RPMI7951 (cell line): ENCODE measurements around the gene DST. TPM values are rescaled to one million over a fixed set of nuclear protein-coding genes. Genes with fewer than 3 reads are reported as not detected.
A peak's percentile ranks its signal among the peaks of the same experiment; 100 is the strongest.
"Not testable (repeated sequence)": the region's sequence is repeated elsewhere in the genome, so short reads cannot be mapped to it uniquely, and the experiment has no call there.

Source experiments
- DNase-seq: peaks from one replicate; pipeline ENCODE4 v3.0.0-alpha.2; 2012; ENCODE audit warnings: low read depth
- total RNA-seq: library from RNA; depleted of rRNA; stranded (reverse); fragments of >200 nt; shearing (Covaris generic); gene quantifications from 2 replicates; pipeline ENCODE4 v1.2.3, GENCODE V29; 2014

DST gene
- total RNA-seq, 1 experiment from 2014 or later = 89.9 TPM

DNA sequence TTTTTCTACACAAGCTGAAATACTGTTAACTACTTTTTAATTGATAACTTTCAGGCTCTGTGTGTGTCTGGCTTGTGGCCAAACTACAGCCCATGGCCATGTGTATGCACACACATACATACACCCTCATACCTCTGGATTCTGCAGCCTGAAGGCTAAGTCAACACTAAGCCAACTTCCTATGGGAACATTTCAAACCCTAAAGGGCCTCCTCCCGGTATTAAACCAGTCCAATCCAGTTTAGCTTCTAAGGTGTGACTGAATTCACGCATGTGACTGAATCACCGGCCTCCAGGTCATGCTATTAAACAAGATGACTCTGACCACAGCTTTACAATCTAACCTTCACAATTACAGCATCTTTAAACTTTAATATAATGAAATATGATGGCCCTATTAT, 20.7 kb upstream of the DST start:
- DNase-seq = peak; percentile 16

DNA sequence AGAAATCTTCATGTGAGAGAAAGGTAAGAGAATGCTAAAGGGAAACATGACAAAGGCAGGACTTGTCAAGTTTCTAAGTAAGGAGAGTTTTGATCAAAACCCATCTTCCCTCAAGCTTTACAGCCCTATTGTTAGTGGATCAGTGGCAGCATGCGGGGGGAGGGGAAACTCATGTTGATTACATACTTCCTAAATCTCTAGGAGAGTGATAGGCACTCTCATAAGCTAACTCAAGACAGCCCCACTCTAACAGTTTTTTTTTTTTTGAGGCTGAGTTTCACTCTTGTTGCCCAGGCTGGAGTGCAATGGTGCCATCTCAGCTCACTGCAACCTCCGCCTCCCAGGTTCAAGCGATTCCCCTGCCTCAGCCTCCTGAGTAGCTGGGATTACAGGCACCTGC, 18.6 kb upstream of the DST start:
- DNase-seq = not testable (repeated sequence)

DNA sequence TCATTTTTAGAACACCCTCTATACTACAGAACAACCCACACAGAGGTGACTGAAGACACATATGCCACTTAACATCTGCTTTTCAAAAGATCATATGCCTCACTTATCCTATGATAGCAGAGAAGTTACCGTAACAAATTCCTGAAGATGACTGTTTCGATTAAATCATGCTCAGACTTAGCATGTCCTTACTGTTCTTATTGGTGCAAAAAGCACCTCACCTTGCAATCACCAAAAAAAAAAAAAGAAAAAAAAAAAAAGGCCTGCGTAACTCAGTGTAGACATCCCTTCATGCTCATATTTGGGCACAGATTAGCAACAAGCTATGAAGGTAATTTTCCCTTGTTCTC, 17.7 kb upstream of the DST start:
- DNase-seq = no peak

DNA sequence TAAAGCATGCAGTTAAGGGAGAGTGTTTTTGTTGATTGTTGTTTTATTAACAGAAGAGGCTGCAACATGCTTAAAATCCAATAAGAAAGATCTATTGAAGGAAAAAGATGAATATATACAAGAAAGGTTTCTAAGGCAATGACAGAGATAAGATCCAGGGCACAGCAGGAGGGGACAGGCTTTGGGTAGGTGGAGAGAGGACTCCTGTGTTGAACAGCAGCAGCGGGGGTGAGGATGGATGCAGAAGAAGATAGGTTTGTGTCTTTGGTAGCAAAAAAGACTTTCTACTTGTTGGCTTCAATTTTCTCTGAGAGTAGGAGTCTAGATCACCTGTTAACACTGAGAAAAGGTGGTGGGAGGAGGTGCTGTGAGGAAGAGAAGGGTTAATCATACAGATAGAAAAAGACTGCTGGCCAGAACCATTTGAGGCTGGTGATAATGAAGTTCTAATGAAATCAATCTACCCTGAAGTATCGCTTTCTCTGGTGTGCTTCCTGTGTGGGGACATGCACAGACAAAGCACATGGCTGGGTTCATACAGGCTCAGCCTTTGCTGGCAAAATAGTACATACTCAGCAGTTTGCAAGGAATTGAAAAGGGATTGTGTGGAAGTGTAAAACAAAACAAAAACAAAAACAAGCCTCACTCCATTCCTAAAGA, 17.2 kb upstream of the DST start:
- DNase-seq = no peak

DNA sequence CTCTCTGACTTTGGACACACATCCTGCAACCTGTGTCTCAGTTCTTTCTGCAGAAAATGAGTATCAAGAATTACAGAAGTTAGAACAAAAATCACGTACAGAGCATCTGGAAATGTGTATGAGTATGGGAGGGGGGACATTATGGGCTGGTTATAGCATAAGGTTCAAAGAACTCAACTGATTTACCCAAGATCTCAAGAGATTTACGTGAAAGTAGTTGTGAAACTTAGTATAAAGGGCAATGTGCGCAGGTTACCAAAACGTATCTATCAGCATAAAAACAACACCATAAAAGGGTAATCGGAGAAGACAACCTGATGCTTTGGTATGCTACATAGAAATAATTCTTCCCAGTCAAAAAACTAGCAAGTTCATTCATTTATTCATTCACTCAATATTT, 15.6 kb upstream of the DST start:
- no peak for DNase-seq

DNA sequence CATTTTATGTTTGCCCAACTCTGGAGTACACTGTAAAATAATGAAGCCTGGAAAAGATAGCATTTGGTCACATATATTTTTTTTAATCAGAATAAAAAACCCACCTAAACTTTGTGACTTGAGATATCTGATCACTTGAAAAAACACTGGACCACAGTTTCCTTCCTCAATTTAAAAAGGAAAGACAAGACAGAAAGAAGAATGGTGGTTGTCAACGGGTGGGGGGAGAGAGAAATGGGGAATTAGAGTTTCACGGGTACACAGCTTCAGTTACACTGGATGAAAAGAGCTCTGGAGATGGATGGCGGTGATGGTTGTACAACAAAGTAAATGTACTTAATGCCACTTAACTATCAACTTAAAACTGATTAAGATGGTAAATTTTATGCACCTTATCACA, 14.7 kb upstream of the DST start:
- no peak for DNase-seq

DNA sequence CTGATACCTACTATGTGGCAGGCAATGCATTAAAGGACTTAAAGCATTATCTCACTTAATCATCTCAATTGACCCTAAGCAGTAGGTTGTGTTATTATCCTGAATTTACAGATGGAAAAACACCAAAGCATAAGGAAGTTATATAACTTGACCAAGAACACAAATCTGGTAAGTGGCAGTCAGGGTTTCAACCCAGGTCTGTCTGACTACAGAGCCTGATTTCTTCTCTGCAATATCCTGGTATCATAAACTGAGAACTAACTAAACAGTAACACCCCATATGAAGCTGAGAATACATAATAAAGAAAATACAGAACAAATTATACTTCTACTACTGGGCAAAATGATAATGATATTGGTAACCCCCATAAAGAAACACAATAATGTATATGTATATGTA, 13.8 kb upstream of the DST start:
- DNase-seq = no peak

DNA sequence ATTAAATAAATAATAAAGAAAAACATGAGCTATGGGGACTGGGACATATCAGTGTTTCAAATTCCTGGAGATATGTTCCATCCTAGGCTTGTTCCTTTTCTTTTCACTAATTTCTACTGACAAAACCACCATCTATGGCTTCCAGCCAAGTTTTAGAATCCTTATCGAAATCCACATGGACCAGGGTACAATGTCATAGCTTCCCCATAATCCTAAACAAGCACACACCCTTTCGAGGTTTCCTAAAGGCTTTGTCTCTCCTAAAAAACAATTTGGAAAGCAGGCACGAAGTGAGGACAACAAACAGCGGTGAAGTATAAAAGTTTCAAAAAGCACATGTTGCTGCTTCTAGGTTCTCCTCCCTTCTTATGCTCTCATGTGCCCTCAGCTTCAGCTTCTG, 13.3 kb upstream of the DST start:
- DNase-seq = no peak

DNA sequence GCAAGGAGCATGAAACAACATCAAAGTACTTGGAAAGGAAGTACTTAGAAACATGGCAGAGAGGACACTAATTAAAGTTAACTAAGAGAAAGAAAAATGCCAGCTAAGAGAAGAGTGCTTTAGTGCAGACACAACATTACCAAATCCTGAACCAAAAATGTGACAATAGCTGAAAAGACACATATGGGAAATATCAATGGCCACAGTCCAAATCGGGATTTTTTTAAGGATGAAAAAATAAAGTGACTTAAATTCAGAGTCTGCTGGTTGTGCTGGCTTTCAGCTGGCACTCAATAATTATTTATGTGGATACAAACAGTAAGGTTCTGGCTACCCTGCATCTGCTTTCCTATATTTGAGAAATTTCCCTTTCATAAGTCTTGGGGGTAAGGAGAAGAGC, 12.6 kb upstream of the DST start:
- no peak for DNase-seq

DNA sequence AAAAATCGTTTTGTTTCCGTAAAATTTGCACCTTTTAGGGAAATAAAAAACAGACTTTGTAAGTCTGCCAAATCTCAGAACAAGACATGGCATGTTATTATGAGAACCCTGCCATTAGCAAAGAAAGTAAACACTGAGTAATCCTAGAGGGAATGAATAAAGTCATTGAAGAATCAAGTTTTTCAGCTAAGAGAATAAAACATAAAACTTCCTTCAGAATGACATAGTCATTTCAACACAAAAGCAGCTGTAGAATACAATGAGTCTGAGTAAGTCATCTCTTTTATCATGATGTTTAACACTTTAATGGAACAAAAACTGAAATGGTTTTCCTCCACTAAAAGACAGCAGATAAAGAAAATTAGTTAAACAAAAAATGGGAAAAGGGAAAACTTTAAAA, 10.3 kb upstream of the DST start:
- DNase-seq = peak; percentile 49

DNA sequence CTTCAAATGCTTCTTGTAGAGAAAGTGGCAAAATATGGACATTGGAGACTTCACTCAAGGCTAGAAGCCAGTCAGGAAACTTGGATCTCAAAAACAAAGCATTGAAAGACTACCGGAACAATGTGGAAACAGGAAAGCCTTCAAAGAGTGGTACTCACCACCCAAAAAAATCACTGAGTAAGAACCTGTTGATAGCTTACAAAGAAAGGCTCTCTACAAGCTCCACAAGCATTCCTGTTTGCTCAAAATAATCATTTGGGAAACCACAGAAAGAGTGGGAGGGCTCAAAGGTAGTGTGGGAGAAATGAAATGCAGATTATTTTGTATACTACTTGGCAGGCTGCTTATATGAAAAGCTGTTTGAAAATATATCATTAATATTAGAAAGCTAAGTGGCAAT, 9.5 kb upstream of the DST start:
- DNase-seq = no peak

DNA sequence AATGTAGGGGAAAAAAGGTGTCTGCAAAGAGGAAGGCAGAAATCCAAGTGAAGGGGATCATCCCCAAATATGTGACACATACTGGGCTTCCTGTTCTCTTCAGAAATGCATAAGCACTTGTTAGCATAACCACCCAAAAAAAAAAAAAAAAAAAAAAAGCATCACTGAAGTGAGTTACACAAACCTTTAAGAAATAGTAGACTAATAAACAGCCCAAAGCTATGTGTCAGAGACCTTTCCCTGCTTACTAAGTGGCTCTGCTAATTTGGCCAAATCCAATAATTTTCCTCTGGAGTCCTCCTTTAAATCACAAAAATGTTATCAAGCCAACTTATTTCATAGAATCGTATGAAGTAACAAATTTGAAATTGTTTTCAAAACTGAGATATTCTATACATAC, 7.5 kb upstream of the DST start:
- no peak for DNase-seq

DNA sequence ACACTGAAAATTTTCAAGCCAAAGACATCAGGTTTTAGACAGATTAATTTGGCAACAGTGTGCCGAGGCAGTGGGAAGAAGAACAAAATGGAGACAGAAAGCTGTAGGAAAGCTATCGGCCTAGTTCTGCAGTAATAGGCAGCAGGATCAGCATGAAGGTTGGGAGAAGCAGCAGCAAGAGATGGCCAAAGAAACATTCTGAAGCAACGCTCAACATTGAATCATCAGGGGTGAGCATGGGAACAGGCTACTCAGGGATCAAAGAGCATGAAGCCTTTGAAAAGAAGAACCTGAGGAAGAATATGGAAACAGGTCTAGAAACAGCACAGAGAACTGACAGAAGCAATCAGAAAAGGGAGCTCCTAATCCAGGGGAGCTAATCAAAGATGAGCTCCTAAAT, 7.1 kb upstream of the DST start:
- no peak for DNase-seq

DNA sequence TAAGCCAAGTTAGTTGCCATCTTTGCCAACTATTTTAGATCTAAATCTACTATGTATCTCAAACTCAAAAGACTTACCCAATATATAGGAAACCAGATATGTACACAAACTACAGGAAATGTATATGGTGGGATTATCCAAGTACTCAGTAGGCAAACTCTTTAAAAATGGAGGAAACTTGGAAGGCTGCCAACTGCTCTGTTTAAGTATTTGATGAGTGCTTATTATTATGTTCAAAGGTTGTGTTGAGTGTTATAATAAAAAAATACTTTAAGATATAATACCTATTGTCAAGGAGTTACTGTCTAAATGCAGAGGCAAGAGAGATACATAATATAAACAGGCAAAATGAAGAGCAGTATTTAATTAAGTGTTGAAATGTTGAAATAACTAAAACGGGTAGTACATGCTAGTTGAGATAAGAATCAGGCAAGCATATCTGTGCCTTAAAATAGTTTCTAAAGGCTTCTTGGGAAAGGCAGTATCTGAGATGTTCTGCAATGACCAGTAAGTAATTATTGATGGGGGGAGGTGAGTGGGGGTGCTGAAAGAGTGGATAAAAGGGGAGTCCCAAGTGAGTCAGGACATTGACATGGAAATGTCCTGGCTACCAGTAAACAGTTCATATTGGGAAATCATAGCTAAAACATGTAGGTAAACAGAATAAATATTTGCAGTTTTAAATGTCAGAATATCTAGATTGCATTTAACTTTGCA, 6.5 kb upstream of the DST start:
- DNase-seq = no peak

DNA sequence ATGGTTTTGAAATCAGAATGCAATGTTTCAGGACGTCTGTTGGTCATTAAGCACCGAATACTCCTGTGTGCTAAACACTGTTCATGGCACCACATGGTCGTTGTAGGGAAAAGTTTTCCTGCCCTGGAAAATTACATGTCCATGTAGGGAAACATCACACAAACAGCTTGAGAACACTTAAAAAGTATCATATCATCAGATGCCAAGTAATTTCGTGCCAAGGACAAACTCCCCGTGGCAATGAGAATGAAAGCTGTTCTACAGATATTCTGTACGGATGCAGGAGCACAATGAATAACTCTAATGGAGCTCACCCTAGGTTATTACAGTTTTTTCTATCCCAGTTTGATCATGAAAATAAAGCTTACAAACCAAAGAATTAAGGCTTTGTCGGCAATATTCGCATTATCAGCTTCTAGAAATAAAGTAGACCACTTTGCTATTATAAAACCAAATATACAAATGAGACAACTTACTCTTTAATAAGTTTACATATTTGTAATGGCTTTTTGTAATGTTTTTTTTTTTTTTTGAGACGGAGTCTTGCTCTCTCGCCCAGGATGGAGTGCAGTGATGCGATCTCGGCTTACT, 4.6 kb upstream of the DST start:
- DNase-seq = no peak

DNA sequence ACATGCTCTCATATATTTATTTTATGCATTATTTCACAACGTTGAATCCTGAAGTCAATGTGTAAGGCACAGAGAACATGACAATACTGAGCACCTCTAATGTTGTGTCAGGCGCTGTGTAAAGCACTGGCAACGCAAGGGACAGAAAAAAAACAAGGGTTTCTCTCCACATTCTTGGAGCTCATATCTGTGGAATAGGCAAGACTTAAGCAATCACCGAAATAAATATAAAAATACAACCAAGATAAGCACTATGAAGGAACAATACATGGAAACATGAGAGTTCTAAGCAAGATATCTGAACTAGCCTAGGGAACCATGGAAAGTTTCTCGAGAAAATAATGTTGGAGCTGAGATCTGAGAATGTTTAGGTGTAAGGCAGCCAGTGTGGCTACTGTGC, 1.7 kb upstream of the DST start:
- no peak for DNase-seq

DNA sequence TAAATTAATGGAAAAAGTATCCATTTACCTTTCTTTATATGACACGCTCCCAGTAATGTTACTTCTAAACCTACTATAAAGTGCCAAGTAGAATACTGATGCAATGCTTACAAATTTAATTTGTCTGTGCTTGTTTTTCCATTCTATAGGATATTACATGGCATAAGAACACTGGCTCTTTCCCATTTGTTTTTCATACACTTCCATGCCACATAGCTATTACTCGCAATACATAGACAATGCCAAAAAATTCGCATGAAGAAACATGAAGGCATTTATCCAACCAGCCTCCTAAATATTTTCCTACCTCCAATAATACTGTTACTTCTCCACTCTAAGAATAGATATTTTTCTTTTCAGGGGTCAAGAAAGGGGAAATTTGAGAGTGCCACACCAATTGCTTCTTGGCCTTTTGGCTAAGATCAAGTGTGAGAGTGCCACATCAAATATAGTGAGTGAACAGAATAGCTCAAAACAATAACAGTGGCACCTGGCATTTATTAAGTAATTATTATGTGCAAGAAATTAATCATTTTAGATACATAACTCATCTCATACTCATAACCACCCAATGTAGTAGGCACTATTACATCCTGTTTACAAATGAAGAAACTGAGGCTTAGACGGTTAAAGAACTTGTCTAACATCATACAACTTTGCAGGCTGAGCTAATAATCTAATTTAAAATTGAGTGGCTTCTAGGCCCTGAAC, 845 bp upstream of the DST start:
- DNase-seq = no peak

DNA sequence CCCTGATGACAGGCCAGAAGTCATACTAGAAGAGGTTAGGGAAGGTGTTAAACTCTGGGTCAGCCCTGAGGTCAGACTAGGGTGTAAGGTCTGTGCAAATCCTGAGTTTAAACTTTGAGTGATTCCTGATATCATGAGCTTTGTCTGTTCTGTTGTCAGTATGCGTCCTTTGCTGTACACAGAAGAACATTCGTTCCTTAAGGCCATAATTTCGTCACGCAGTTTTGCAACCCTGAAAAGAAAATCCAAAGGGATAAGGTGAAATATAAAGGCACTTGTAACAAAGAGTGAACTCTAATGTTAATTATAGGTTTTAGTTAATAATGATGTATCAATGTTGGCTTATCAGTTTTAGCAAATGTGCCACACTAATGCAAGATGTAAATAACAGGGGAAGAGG, 2.3 kb downstream of the DST start:
- DNase-seq = no peak

DNA sequence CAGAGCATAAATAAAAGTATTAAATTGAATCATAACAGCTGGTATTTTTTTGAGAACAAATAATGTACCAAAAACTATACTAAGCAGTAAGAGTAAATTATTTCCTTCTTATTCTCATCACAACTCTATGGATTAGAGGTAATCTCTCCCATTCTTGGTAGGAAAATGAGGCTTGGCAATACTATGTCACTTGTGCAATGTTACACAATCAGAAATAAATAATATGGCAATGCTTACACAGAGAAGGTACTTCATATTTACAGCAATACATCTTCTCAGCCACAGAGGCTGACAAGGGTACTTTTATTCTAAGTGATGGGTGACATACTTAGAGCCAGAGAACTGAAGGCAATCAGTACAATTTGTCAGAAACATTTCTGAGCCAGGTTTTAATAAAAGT, 3.9 kb downstream of the DST start:
- DNase-seq = no peak

DNA sequence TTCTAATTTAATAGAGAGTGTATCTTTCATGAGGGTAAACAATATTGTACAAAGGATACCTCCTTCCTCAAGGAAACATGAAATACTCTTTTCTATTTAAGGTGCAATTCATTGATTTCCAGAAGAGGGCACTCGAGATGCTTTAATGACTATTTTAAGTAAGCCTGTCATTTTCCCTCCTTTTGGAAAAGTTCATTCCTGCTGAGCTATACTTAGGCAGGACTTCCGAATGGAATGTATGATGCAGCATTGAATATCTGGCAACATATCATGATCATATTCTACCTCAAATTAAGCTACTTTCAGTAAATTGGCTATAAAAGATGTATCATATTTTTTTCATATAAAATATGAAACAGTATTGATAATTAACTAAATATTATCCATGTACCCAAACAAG, 5.0 kb downstream of the DST start:
- peak; percentile 64 for DNase-seq

DNA sequence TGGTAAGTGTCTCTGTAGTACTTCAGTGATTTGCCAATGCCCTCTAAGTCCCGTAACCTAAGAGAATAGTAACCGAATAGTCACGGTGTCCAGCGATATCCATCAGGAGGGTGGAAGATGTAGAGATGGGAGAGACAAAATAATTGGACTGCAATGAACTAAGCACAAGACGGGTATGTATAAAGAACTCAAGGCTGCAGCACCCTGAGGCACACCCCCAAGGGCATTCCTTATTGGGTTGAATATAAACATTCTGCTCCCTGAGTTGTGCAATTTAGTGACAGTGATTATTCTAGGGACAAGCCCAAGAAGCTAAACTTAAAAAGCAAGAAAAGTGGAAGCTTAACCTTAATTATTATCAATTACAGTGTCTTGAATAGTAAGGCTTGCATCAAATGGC, 14.6 kb downstream of the DST start:
- DNase-seq = no peak

DNA sequence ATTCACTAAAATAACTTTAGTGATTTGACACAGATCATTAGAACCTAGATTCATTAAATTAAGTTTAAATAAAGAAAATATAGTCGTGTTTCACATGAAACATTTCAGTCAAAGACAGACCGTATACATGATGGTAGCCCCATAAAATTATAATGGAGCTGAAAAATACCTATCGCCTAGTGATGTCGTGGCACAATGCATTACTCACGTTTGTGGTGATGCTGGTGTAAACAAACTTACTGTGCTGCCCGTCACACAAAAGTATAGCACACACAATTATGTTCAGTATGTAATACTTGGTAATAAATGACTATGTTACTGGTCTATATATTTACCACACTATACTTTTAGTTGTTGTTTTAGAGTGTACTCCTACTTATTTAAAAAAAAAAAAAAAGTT, 17.3 kb downstream of the DST start:
- no peak for DNase-seq

DNA sequence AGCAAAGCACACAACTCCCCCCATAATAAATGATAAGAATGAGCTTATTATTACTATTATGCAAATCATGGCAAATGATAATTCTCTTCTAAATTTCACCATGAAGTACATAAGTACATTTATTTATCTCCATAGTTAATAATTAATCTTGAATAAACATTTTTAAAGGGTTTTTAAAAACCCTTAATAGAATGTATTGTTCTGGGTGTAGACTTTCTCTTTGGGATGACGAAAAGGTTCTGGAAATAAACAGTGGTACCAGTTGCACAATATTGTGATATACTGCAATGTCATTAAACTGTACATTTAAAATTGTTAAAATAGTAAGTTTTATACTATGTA, 18.0 kb downstream of the DST start:
- no peak for DNase-seq
